Spleen (tissue), 11 donors: ENCODE results near the gene NFYB. TPM values are rescaled to one million over a fixed set of nuclear protein-coding genes. Genes with fewer than 3 reads are reported as not detected.

Experiments
- DNase-seq: peaks from one replicate; pipeline ENCODE4 v3.0.0-alpha.2; 2020
- H3K27ac ChIP-seq, 8 donors: fragments of 200-600 bp; sonication (generic) in 7 of 8; 1 replicate in 4 of 8; 2 replicates in 4 of 8; pipeline versions ENCODE4 v1.5.0 to v1.8.0; 2016 to 2021; ENCODE audit warnings: inconsistent platforms in 4 of 8, mild to moderate bottlenecking in 4 of 8, moderate library complexity in 1 of 8
- H3K27me3 ChIP-seq, 7 donors: fragments of 200-600 bp; sonication (generic) in 6 of 7; replicated peaks in 1 of 7; 1 replicate in 4 of 7; 2 replicates in 3 of 7; pipeline versions ENCODE4 v1.5.0 to v1.8.0; 2016 to 2021; ENCODE audit warnings: inconsistent platforms in 3 of 7, mild to moderate bottlenecking in 1 of 7
- H3K36me3 ChIP-seq, 6 donors: fragments of 200-600 bp; sonication (generic) in 5 of 6; 1 replicate in 4 of 6; 2 replicates in 2 of 6; pipeline versions ENCODE4 v1.5.0 to v1.8.0; 2016 to 2021; ENCODE audit warnings: inconsistent platforms in 2 of 6
- H3K4me1 ChIP-seq, 6 donors: fragments of 200-600 bp; sonication (generic) in 5 of 6; 1 replicate in 3 of 6; 2 replicates in 3 of 6; pipeline versions ENCODE4 v1.5.0 to v1.8.0; 2016 to 2021; ENCODE audit warnings: inconsistent platforms in 3 of 6
- H3K4me3 ChIP-seq, 8 donors: fragments of 200-600 bp; sonication (generic) in 7 of 8; 1 replicate in 4 of 8; 2 replicates in 4 of 8; pipeline versions ENCODE4 v1.5.0 to v1.8.0; 2016 to 2021; ENCODE audit warnings: inconsistent platforms in 4 of 8, mild to moderate bottlenecking in 4 of 8, moderate library complexity in 2 of 8
- H3K9me3 ChIP-seq, 8 donors: fragments of 200-600 bp; sonication (generic) in 7 of 8; 1 replicate in 4 of 8; 2 replicates in 4 of 8; pipeline versions ENCODE4 v1.5.0 to v1.8.0; 2016 to 2021; ENCODE audit warnings: inconsistent platforms in 4 of 8
- CTCF ChIP-seq, 11 experiments: fragments of 200-600 bp in 7 of 11; fragments of 450-650 bp in 4 of 11; sonication (generic) in 4 of 11; IDR thresholded peaks in 8 of 11; conservative IDR thresholded peaks in 3 of 11; 1 replicate in 7 of 11; 2 replicates in 4 of 11; pipeline versions ENCODE4 v1.4.0 to v1.8.0; 2016 to 2021; ENCODE audit warnings: antibody characterized with exemption in 11 of 11, inconsistent platforms in 4 of 11, mild to moderate bottlenecking in 1 of 11
- POLR2A ChIP-seq, 3 donors: fragments of 450-650 bp; IDR thresholded peaks; one replicate each; pipeline ENCODE4 v1.5.1; 2017; ENCODE audit warnings: antibody characterized with exemption in 3 of 3, mild to moderate bottlenecking in 1 of 3
- POLR2AphosphoS5 ChIP-seq, 3 donors: sonication (generic); formaldehyde crosslinking; IDR thresholded peaks; one replicate each; pipeline ENCODE4 v1.5.1; 2017; ENCODE audit warnings: antibody characterized with exemption in 3 of 3
- WGBS, 5 donors: extraction: QIAGEN DNeasy Blood & Tissue Kit in 3 of 5; methylation state at CpG; one replicate each; pipeline versions ENCODE4 v1.1.5 to v1.1.7; 2013 to 2018; 5-methylcytosine and 5-hydroxymethylcytosine counted together
- intact Hi-C: fragments of 100-400 bp; cut with DNase I; formaldehyde crosslinking; loops from one replicate; pipeline ENCODE4 v1.15.0; 2023; ENCODE audit warnings: low total_unique reads
- polyA plus RNA-seq, 3 donors: library from polyadenylated mRNA; stranded (reverse); fragments of 200-250 nt; gene quantifications; one replicate each; pipeline ENCODE4 v1.2.1, GENCODE V29; 2013
- total RNA-seq, 7 donors: library from RNA; depleted of rRNA in 3 of 7; stranded (reverse); fragments of >200 nt in 3 of 7; fragmentation: NEBNext Ultra II Directional in 4 of 7; extraction: Animal tissue kit (Norgen Biotek cat#: 25700) in 4 of 7; gene quantifications; one replicate each; pipeline versions ENCODE4 v1.1.0 to v1.2.1, GENCODE V29; 2016 to 2021
- donor health status: healthy with polysubstance abuse.
- donor health status: DM: no; HTN: no; CAD: no; lungs with moderate emphysema.
- donor health status: DM: no; HTN: no; CAD: no.
- donor health status: Bipolar disorder and iron deficiency.
- donor health status: healthy.
- donor health status: DM: no; HTN: no; CAD: no.
- donor health status: DM: yes; HTN: yes; CAD: no.

NFYB gene
- total and polyA plus RNA-seq, 10 donors: 21.1 to 28.3 (median 25.6) TPM

GRCh38 chr12:104083769-104084475, 54.1 kb downstream of the NFYB start:
- intact Hi-C loops: no loop called here
- Histone ChIP-seq H3K4me3 (no peak overlapping the region), H3K9me3 (no peaks in the 10 kb centered on the region), H3K27me3 (no peaks in the 10 kb centered on the region), H3K4me1 (peaks cover 0 to 8% (median 0%) of the 10 kb centered on the region in 6 donors), H3K27ac (no peak overlapping the region), H3K36me3 (peaks cover 0 to 100% (median 51%) of the 10 kb centered on the region in 6 donors)
- TF ChIP-seq POLR2A (IDR thresholded peaks at IDR 0.05): no peak
- TF ChIP-seq POLR2AphosphoS5 (IDR thresholded peaks at IDR 0.05): no peak
- no peak for TF ChIP-seq CTCF (IDR thresholded peaks at IDR 0.05 in 8 of 11, conservative IDR thresholded peaks at IDR 0.05 in 3 of 11)
- WGBS, 5 donors: 76 to 90% (median 86%) methylated on average over 8 of the region's 8 CpGs
- no peak for DNase-seq

- WGBS, 5 donors: 69 to 89% (median 78%) methylated on average over 1 of the region's 1 CpG
- no peak overlapping the region for H3K27ac ChIP-seq
- intact Hi-C loops: no loop called here
- no peaks in the 10 kb centered on the region for H3K27me3 ChIP-seq
- H3K4me3 ChIP-seq: no peak overlapping the region
- peaks cover 0 to 89% (median 28%) of the 10 kb centered on the region in 6 donors for H3K36me3 ChIP-seq
- TF ChIP-seq CTCF (IDR thresholded peaks at IDR 0.05 in 8 of 11, conservative IDR thresholded peaks at IDR 0.05 in 3 of 11): no peak
- no peak for TF ChIP-seq POLR2A (IDR thresholded peaks at IDR 0.05)
- TF ChIP-seq POLR2AphosphoS5 (IDR thresholded peaks at IDR 0.05): no peak
- H3K4me1 ChIP-seq: peaks cover 0 to 18% (median 0%) of the 10 kb centered on the region in 6 donors
- H3K9me3 ChIP-seq: no peaks in the 10 kb centered on the region
- no peak for DNase-seq
These were observed 57.2 kb downstream of the NFYB start for GRCh38 chr12:104080764-104081163.

GRCh38 chr12:104079024-104079423, 59.0 kb downstream of the NFYB start:
- Histone ChIP-seq H3K27ac (no peak overlapping the region), H3K27me3 (no peaks in the 10 kb centered on the region), H3K4me3 (no peak overlapping the region), H3K9me3 (no peaks in the 10 kb centered on the region), H3K4me1 (peaks cover 0 to 18% (median 0%) of the 10 kb centered on the region in 6 donors), H3K36me3 (peaks cover 0 to 76% (median 25%) of the 10 kb centered on the region in 6 donors)
- TF ChIP-seq POLR2AphosphoS5 (IDR thresholded peaks at IDR 0.05): no peak
- no peak for TF ChIP-seq POLR2A (IDR thresholded peaks at IDR 0.05)
- no peak for TF ChIP-seq CTCF (IDR thresholded peaks at IDR 0.05 in 8 of 11, conservative IDR thresholded peaks at IDR 0.05 in 3 of 11)
- intact Hi-C loops: no loop called here
- 82 to 100% (median 90%) methylated on average over 1 of the region's 1 CpG for WGBS, 5 donors
- no peak for DNase-seq

GRCh38 chr12:104073699-104074098, 64.3 kb downstream of the NFYB start:
- no peak overlapping the region for H3K4me3 ChIP-seq
- WGBS, 5 donors: 90 to 100% (median 95%) methylated on average over 1 of the region's 1 CpG
- TF ChIP-seq POLR2A (IDR thresholded peaks at IDR 0.05) (no peak), CTCF (IDR thresholded peaks at IDR 0.05 in 8 of 11, conservative IDR thresholded peaks at IDR 0.05 in 3 of 11) (no peak), POLR2AphosphoS5 (IDR thresholded peaks at IDR 0.05) (no peak)
- no peak overlapping the region for H3K27ac ChIP-seq
- no peak for DNase-seq
- H3K9me3 ChIP-seq: no peaks in the 10 kb centered on the region
- peaks cover 0 to 76% (median 20%) of the 10 kb centered on the region in 6 donors for H3K36me3 ChIP-seq
- no peaks in the 10 kb centered on the region for H3K27me3 ChIP-seq
- H3K4me1 ChIP-seq: peaks cover 0 to 15% (median under 1%) of the 10 kb centered on the region in 6 donors
- intact Hi-C loops: no loop called here
